GM12872 (cell line): ENCODE results near the gene SNW1.

Experiments used
- TF ChIP-seq, protein P1 (sequence below): IDR thresholded peaks from 3 replicates; pipeline ENCODE4 v1.5.1; 2011; ENCODE audit warnings: low read depth, mild to moderate bottlenecking, low read length, moderate library complexity; ENCODE audit not compliant: insufficient read depth

Gene SNW1

DNA sequence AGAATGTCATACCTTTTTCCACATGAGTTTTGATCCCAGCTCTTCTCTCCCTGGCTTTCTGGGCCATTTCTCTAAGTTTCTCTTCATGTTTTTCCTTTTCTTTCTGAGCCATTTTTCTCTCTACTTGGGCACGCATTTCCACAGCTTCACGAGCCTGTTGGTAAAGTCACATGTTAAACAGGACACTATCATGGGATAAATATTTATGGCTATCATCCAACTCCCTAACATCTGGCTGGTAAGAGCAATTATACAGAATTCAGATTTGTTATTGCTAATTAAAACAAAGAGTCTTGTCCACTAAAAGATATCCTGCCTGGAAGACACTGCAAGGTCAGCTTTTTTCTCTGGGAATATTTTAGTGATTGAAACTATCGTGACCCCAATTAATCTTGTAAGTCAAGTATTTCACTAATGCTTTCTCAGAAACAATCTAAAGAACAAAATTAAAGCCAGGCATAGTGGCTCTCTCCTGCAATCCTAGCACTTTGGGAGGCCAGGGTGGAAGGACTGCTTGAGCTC lies 29.9 kb downstream of the SNW1 start:
- TF ChIP-seq, protein P1, sequence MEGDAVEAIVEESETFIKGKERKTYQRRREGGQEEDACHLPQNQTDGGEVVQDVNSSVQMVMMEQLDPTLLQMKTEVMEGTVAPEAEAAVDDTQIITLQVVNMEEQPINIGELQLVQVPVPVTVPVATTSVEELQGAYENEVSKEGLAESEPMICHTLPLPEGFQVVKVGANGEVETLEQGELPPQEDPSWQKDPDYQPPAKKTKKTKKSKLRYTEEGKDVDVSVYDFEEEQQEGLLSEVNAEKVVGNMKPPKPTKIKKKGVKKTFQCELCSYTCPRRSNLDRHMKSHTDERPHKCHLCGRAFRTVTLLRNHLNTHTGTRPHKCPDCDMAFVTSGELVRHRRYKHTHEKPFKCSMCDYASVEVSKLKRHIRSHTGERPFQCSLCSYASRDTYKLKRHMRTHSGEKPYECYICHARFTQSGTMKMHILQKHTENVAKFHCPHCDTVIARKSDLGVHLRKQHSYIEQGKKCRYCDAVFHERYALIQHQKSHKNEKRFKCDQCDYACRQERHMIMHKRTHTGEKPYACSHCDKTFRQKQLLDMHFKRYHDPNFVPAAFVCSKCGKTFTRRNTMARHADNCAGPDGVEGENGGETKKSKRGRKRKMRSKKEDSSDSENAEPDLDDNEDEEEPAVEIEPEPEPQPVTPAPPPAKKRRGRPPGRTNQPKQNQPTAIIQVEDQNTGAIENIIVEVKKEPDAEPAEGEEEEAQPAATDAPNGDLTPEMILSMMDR = no peak

DNA sequence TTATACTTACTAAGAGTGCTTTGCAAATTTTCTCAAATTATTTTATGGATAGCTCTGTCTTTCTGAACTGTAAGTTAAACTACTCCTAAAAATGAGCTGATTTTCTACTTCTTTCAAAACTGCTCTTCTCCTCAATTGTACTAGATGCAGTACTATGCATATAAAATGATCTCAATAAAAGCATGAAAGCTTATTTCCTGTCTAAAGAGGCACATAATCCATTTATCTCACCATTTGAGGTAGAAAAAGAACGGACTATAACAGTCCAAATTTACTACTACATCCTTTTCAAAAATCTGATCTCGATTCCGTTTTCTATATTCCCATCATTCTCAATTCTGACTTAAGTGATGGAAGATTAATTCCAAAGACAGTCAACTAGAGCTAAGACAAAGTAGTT lies 38.7 kb downstream of the SNW1 start:
- TF ChIP-seq, protein P1 = no peak

DNA sequence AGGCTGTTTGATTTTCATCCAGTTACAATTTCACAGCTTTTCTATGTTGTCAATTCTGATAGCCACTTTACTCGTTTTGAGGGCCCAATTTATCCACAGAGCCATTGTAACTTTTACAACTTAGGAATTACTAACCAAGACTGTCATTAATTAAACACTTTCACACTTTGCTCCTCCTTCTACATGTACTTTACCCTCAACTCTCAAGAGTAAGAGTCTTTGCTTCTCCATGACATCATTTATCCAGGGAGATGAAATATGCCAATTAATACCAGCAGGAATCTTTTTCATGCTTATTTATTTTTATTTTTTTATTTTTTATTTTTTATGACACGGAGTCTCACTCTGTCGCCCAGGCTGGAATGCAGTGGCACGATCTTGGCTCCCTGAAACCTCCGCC lies 39.5 kb downstream of the SNW1 start:
- TF ChIP-seq, protein P1 = no peak

DNA sequence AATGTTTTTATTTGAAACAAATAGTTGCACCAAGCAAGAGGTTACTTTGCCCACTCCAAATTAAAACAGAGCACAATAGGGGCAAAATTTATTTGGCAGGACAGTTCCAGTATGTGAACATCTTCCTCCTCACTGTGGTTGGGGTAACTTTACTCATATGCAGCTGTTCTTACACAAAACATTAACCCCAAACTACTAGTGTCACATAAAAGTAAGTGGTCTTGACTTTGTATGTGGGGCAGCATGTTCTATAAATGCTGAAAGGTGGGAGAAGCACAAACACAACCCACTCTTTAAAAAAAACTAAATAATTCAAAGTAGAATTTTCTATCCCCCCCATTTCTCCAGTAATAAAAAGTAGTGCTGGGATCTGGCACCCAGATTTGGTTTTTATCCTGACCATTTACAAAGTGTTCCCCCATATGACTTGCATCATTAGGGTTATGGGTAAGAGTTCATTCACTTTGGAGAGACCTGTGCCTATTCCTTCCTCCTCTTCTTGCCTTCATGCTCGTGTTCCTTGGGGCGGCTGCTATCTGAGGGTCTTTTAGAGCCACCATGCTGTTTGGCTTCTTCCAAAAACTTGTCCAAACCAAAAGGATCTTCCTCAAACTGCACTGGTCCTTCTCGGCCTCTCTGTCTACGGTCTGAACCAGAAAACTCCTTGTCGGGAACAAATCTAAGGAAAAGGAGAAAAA lies 43.2 kb downstream of the SNW1 start:
- TF ChIP-seq, protein P1 = no peak

DNA sequence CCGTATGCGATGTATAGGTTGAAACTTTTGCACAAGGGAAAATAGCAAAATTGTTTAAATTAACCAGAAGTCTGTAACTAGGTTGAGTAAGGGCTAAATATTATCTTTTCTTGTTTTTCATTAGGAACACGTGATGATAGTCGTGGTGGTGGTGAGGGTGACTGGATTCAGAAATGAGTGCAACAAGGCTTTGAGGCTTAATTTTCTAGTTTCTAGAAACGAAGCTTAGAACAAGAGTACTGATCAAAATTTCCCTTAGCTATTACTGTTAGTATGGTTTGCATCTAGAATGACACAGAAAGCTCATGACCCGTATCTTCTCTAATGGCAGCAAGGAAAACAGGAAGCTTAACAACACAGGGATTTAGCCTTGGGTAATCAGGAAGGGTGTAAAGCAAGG lies 46.0 kb downstream of the SNW1 start:
- TF ChIP-seq, protein P1 = no peak

DNA sequence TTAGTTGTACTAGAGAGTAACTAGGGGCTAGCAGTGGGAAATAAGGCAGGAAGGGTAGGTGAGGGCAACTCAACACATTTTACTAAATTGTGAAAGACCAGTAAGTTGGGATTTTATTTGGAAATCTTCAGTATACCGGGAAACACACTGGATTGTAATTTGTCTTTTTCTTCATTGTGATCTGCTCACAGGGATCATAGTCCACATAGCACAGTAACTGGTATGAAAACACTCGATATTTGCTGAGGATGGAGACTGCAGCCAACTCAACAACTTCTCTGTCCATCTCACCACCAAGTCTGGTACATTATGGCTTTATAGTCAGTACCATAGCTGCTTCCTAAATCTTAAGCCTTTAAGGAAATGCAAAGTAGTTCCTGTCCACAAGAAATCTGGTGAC lies 50.6 kb downstream of the SNW1 start:
- TF ChIP-seq, protein P1 = no peak

DNA sequence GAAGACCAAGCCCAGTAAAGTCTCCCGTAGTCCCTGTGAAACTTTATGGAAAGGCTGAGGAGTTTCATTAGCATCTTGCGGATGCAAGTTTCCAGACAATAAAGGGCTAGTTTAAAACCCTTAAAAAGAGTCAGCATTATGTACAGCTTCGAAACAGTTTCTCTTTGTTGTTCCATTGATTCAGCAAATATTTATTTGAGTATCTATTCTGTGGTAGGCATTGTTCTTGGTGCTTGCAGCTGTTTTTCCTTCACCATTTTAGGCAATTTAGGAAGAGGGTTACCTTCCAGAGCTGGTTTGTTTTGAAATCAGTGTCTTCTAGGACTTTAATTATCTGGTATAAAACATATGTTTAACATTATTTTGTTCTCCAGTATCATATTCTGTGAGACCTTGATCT lies 51.5 kb downstream of the SNW1 start:
- TF ChIP-seq, protein P1 = no peak
